C4-2B (cell line): ENCODE measurements around the gene VIPR1.

Source experiments
- H3K27ac ChIP-seq: fragments of 450-650 bp; 2 replicates; pipeline ENCODE4 v1.5.1; 2017
- CTCF ChIP-seq: fragments of 450-650 bp; conservative IDR thresholded peaks from 2 replicates; pipeline ENCODE4 v1.5.1; 2017; ENCODE audit warnings: mild to moderate bottlenecking
- ZFX ChIP-seq: fragments of 450-650 bp; IDR thresholded peaks from 2 replicates; pipeline ENCODE4 v1.6.1; 2017

VIPR1 gene

GRCh38 chr3:42473083-42473932 is 29.1 kb upstream of the VIPR1 start:
- H3K27ac ChIP-seq = no peak overlapping the region
- TF ChIP-seq ZFX = no peak
- no peak for TF ChIP-seq CTCF

- no peak for TF ChIP-seq ZFX
- no peak for TF ChIP-seq CTCF
- H3K27ac ChIP-seq = peak overlapping the region; percentile 83
These were observed 26.0 kb upstream of the VIPR1 start for GRCh38 chr3:42476225-42477125.

GRCh38 chr3:42477696-42478095 is 24.7 kb upstream of the VIPR1 start:
- H3K27ac ChIP-seq = peak overlapping the region; percentile 83
- TF ChIP-seq CTCF = no peak
- TF ChIP-seq ZFX = no peak

- 0 out of 2 replicates have a peak overlapping the region, but pooled peaks have one; percentile 3 for H3K27ac ChIP-seq
- TF ChIP-seq ZFX (no peak), CTCF (no peak)
These were observed 23.6 kb upstream of the VIPR1 start for GRCh38 chr3:42478830-42479229.

GRCh38 chr3:42486814-42487565 is 15.5 kb upstream of the VIPR1 start:
- no peak for TF ChIP-seq CTCF
- TF ChIP-seq ZFX = no peak

GRCh38 chr3:42488687-42489086 is 13.8 kb upstream of the VIPR1 start:
- TF ChIP-seq ZFX (no peak), CTCF (no peak)
- H3K27ac ChIP-seq = peak overlapping the region; percentile 86

More at GRCh38 chr3:42486814-42487565, 15.5 kb upstream of the VIPR1 start:
- H3K27ac ChIP-seq = no peak overlapping the region
